K562 (cell line): ENCODE results near the gene OTULIN.

Experiments
- GTF2F1 ChIP-seq: IDR thresholded peaks from 2 replicates; pipeline ENCODE4 v1.6.1; 2011; ENCODE audit warnings: low read depth, low read length, improper control_type of control experiment
- LARP7 ChIP-seq: fragments of 450-650 bp; IDR thresholded peaks from 2 replicates; pipeline ENCODE4 v1.6.1; 2016
- POLR2AphosphoS5 ChIP-seq: IDR thresholded peaks from 2 replicates; pipeline ENCODE4 v1.6.1; 2011; ENCODE audit warnings: mild to moderate bottlenecking, low read depth, low read length, moderate library complexity; ENCODE audit not compliant: control insufficient read depth, insufficient read depth
- SIN3A ChIP-seq, 2 experiments: fragments of 150-350 bp in 1 of 2; IDR thresholded peaks; 2 replicates each; pipeline ENCODE4 v1.6.1; 2011 to 2016; ENCODE audit warnings: borderline replicate concordance in 2 of 2, low read depth in 2 of 2, low read length in 2 of 2, mild to moderate bottlenecking in 2 of 2, moderate library complexity in 2 of 2; ENCODE audit not compliant: control insufficient read depth in 1 of 2
- TF ChIP-seq, protein P1 (sequence below): fragments of 450-650 bp; IDR thresholded peaks from 2 replicates; pipeline ENCODE4 v1.6.1; 2016; ENCODE audit warnings: antibody characterized with exemption
- TF ChIP-seq, protein P2 (sequence below): sonication (generic); formaldehyde crosslinking; IDR thresholded peaks from 2 replicates; pipeline ENCODE4 v1.9.0; 2022; ENCODE audit warnings: mild to moderate bottlenecking, missing genetic modification reagents
- TF ChIP-seq, protein P3 (sequence below), 3 experiments: IDR thresholded peaks in 2 of 3; conservative IDR thresholded peaks in 1 of 3; 2 replicates each; pipeline ENCODE4 v1.5.1; 2011 to 2012; ENCODE audit warnings: low read length in 3 of 3, mild to moderate bottlenecking in 3 of 3, control low read depth in 2 of 3, improper control_type of control experiment in 1 of 3, inconsistent platforms in 1 of 3, low read depth in 1 of 3, mixed read lengths in 1 of 3, moderate library complexity in 1 of 3; ENCODE audit not compliant: insufficient read depth in 2 of 3
- TF ChIP-seq, protein P4 (sequence below): sonication (generic); formaldehyde crosslinking; IDR thresholded peaks from 2 replicates; pipeline ENCODE4 v1.8.1; 2023; ENCODE audit warnings: mild to moderate bottlenecking, missing genetic modification reagents

DNA sequence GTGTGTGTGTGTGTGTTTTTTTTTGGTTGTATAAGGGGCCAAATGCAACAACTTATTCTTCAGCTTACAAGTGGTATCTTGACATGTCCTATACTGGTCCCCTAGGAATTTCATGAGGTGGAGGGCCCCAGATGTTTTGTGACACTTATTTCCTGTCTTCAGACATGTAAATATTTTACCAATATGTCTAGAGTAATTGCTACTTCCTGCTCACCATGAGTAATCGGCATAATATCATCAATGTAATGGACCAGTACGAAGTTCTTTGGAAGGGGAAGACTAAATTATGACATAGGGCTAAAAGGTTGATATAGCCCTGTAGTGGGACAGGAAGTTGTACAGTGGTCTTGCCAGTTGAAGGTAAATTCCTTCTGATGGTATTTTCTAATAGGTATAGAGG is 3.7 kb upstream of the OTULIN start:
- TF ChIP-seq, protein P1, sequence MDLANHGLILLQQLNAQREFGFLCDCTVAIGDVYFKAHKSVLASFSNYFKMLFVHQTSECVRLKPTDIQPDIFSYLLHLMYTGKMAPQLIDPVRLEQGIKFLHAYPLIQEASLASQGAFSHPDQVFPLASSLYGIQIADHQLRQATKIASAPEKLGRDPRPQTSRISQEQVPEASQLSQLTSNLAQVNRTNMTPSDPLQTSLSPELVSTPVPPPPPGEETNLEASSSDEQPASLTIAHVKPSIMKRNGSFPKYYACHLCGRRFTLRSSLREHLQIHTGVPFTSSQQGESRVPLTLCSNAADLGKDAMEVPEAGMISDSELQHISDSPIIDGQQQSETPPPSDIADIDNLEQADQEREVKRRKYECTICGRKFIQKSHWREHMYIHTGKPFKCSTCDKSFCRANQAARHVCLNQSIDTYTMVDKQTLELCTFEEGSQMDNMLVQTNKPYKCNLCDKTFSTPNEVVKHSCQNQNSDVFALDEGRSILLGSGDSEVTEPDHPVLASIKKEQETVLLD = no peak
- TF ChIP-seq, protein P2, sequence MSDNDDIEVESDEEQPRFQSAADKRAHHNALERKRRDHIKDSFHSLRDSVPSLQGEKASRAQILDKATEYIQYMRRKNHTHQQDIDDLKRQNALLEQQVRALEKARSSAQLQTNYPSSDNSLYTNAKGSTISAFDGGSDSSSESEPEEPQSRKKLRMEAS (CRISPR knock-in tag) = no peak
- TF ChIP-seq, protein P3, sequence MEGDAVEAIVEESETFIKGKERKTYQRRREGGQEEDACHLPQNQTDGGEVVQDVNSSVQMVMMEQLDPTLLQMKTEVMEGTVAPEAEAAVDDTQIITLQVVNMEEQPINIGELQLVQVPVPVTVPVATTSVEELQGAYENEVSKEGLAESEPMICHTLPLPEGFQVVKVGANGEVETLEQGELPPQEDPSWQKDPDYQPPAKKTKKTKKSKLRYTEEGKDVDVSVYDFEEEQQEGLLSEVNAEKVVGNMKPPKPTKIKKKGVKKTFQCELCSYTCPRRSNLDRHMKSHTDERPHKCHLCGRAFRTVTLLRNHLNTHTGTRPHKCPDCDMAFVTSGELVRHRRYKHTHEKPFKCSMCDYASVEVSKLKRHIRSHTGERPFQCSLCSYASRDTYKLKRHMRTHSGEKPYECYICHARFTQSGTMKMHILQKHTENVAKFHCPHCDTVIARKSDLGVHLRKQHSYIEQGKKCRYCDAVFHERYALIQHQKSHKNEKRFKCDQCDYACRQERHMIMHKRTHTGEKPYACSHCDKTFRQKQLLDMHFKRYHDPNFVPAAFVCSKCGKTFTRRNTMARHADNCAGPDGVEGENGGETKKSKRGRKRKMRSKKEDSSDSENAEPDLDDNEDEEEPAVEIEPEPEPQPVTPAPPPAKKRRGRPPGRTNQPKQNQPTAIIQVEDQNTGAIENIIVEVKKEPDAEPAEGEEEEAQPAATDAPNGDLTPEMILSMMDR (IDR thresholded peaks at IDR 0.05 in 2 of 3, conservative IDR thresholded peaks at IDR 0.05 in 1 of 3; ENCODE audit: insufficient read depth in 2 of 3, low read depth in 1 of 3, low read length in 3 of 3) = no peak
- TF ChIP-seq LARP7 = no peak
- TF ChIP-seq, protein P4, sequence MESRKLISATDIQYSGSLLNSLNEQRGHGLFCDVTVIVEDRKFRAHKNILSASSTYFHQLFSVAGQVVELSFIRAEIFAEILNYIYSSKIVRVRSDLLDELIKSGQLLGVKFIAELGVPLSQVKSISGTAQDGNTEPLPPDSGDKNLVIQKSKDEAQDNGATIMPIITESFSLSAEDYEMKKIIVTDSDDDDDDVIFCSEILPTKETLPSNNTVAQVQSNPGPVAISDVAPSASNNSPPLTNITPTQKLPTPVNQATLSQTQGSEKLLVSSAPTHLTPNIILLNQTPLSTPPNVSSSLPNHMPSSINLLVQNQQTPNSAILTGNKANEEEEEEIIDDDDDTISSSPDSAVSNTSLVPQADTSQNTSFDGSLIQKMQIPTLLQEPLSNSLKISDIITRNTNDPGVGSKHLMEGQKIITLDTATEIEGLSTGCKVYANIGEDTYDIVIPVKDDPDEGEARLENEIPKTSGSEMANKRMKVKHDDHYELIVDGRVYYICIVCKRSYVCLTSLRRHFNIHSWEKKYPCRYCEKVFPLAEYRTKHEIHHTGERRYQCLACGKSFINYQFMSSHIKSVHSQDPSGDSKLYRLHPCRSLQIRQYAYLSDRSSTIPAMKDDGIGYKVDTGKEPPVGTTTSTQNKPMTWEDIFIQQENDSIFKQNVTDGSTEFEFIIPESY = no peak
- TF ChIP-seq POLR2AphosphoS5 = no peak
- no peak for TF ChIP-seq GTF2F1
- no peak for TF ChIP-seq SIN3A (IDR thresholded peaks at IDR 0.05; ENCODE audit: borderline replicate concordance in 2 of 2, control insufficient read depth in 1 of 2, low read depth in 2 of 2, low read length in 2 of 2)
